CD14-positive monocyte (primary cell): ENCODE data around the gene BCL3. TPM values are rescaled to one million over a fixed set of nuclear protein-coding genes. Genes with fewer than 3 reads are reported as not detected.

Experiments used
- DNase-seq, 3 donors: peaks; one replicate each; pipeline ENCODE4 v3.0.0-alpha.2; 2011 to 2022
- H2AFZ ChIP-seq: 2 replicates; pipeline ENCODE4 v1.6.0; 2012; ENCODE audit warnings: mild to moderate bottlenecking, low read depth, low read length, inconsistent platforms; ENCODE audit not compliant: insufficient read depth, poor library complexity, severe bottlenecking
- H3K27ac ChIP-seq, 2 donors: 1 replicate in 1 of 2; 2 replicates in 1 of 2; pipeline ENCODE4 v1.5.1; 2012 to 2013; ENCODE audit warnings: low read length in 2 of 2, control low read depth in 1 of 2, inconsistent platforms in 1 of 2, low read depth in 1 of 2, mild to moderate bottlenecking in 1 of 2
- H3K27me3 ChIP-seq, 2 donors: one replicate each; pipeline versions ENCODE4 v1.6.0 to v1.6.1; 2011 to 2013; ENCODE audit warnings: low read length in 2 of 2; ENCODE audit not compliant: control insufficient read depth in 2 of 2, insufficient read depth in 2 of 2
- H3K36me3 ChIP-seq, 2 donors: replicated peaks in 1 of 2; 1 replicate in 1 of 2; 2 replicates in 1 of 2; pipeline versions ENCODE4 v1.5.1 to v1.6.1; 2012 to 2013; ENCODE audit warnings: low read length in 2 of 2, control low read depth in 1 of 2, inconsistent platforms in 1 of 2, mild to moderate bottlenecking in 1 of 2; ENCODE audit not compliant: insufficient read depth in 2 of 2, control insufficient read depth in 1 of 2
- H3K4me1 ChIP-seq, 2 donors: 1 replicate in 1 of 2; 2 replicates in 1 of 2; pipeline versions ENCODE4 v1.5.1 to v1.6.1; 2012 to 2013; ENCODE audit warnings: low read length in 2 of 2, control low read depth in 1 of 2, inconsistent platforms in 1 of 2, mild to moderate bottlenecking in 1 of 2, moderate library complexity in 1 of 2; ENCODE audit not compliant: insufficient read depth in 2 of 2, control insufficient read depth in 1 of 2
- H3K4me2 ChIP-seq: replicated peaks from 2 replicates; pipeline ENCODE3; 2012; ENCODE audit warnings: low read length, moderate library complexity, mild to moderate bottlenecking; ENCODE audit not compliant: poor library complexity, severe bottlenecking; ENCODE audit errors: extremely low read depth
- H3K4me3 ChIP-seq, 3 experiments: fragments of 200-600 bp in 1 of 3; sonication (generic) in 1 of 3; replicated peaks in 1 of 3; 1 replicate in 2 of 3; 2 replicates in 1 of 3; pipeline ENCODE4 v1.5.1; 2011 to 2013; ENCODE audit warnings: low read length in 3 of 3, mild to moderate bottlenecking in 3 of 3, control low read depth in 2 of 3, low read depth in 2 of 3, inconsistent platforms in 1 of 3, moderate library complexity in 1 of 3
- H3K79me2 ChIP-seq: 2 replicates; pipeline ENCODE4 v1.6.0; 2012; ENCODE audit warnings: mild to moderate bottlenecking, control low read depth, inconsistent platforms, low read length, moderate library complexity; ENCODE audit not compliant: insufficient read depth
- H3K9ac ChIP-seq: 2 replicates; pipeline ENCODE4 v1.6.0; 2017; ENCODE audit warnings: low read length, mild to moderate bottlenecking; ENCODE audit not compliant: insufficient read depth, poor library complexity, severe bottlenecking
- H3K9me3 ChIP-seq, 2 donors: replicated peaks in 1 of 2; 1 replicate in 1 of 2; 2 replicates in 1 of 2; pipeline versions ENCODE4 v1.5.1 to v1.6.1; 2012 to 2013; ENCODE audit warnings: low read length in 2 of 2, control low read depth in 1 of 2; ENCODE audit not compliant: control insufficient read depth in 1 of 2, insufficient read depth in 1 of 2
- H4K20me1 ChIP-seq: 2 replicates; pipeline ENCODE4 v1.6.0; 2012; ENCODE audit warnings: mild to moderate bottlenecking, low read length, control low read depth, moderate library complexity; ENCODE audit not compliant: insufficient read depth
- H3K27ac Mint-ChIP-seq, 7 donors: one replicate each; pipeline ENCODE4 v1.8.0; 2020; ENCODE audit warnings: mild to moderate bottlenecking in 7 of 7, mixed read lengths in 7 of 7, moderate library complexity in 6 of 7, inconsistent platforms in 2 of 7
- H3K27me3 Mint-ChIP-seq, 3 donors: one replicate each; pipeline ENCODE4 v1.8.0; 2021 to 2022; ENCODE audit warnings: low read depth in 3 of 3, mild to moderate bottlenecking in 3 of 3, mixed read lengths in 3 of 3, moderate library complexity in 3 of 3, inconsistent platforms in 1 of 3
- H3K36me3 Mint-ChIP-seq, 2 donors: one replicate each; pipeline ENCODE4 v1.8.0; 2020; ENCODE audit warnings: mixed read lengths in 2 of 2, inconsistent platforms in 1 of 2, mild to moderate bottlenecking in 1 of 2
- H3K4me1 Mint-ChIP-seq: one replicate; pipeline ENCODE4 v1.8.0; 2020; ENCODE audit warnings: mild to moderate bottlenecking, mixed read lengths
- H3K4me3 Mint-ChIP-seq, 2 donors: one replicate each; pipeline ENCODE4 v1.8.0; 2020; ENCODE audit warnings: mild to moderate bottlenecking in 2 of 2, mixed read lengths in 2 of 2, moderate library complexity in 1 of 2
- H3K9me3 Mint-ChIP-seq, 7 donors: one replicate each; pipeline ENCODE4 v1.8.0; 2020 to 2022; ENCODE audit warnings: mixed read lengths in 7 of 7, mild to moderate bottlenecking in 6 of 7, moderate library complexity in 6 of 7, inconsistent platforms in 2 of 7
- WGBS: methylation state at CpG from one replicate; pipeline ENCODE4 v1.1.5; 2013; ENCODE audit warnings: missing lambda C conversion rate; ENCODE audit not compliant: insufficient coverage; 5-methylcytosine and 5-hydroxymethylcytosine counted together
- intact Hi-C, 2 donors: fragments of 100-400 bp; cut with micrococcal nuclease; formaldehyde crosslinking; loops; one replicate each; pipeline versions ENCODE4 v1.15.0 to v1.15.1; 2023
- polyA plus RNA-seq, 3 donors: library from polyadenylated mRNA; depleted of rRNA in 1 of 3; unstranded in 2 of 3; stranded (reverse) in 1 of 3; fragments of 300-500 nt in 2 of 3; fragments of >200 nt in 1 of 3; fragmentation: Illumina TruSeq in 2 of 3; gene quantifications; 1 replicate in 2 of 3; 2 replicates in 1 of 3; pipeline ENCODE4 v1.2.3, GENCODE V29; 2012 to 2021
- TF ChIP-seq, protein P1 (sequence below): fragments of 200-600 bp; IDR thresholded peaks from one replicate; pipeline ENCODE4 v1.8.0; 2022; ENCODE audit warnings: antibody characterized with exemption, mild to moderate bottlenecking

BCL3 gene
- polyA plus RNA-seq, 3 donors: 18.7 to 160 (median 23.1) TPM

DNA sequence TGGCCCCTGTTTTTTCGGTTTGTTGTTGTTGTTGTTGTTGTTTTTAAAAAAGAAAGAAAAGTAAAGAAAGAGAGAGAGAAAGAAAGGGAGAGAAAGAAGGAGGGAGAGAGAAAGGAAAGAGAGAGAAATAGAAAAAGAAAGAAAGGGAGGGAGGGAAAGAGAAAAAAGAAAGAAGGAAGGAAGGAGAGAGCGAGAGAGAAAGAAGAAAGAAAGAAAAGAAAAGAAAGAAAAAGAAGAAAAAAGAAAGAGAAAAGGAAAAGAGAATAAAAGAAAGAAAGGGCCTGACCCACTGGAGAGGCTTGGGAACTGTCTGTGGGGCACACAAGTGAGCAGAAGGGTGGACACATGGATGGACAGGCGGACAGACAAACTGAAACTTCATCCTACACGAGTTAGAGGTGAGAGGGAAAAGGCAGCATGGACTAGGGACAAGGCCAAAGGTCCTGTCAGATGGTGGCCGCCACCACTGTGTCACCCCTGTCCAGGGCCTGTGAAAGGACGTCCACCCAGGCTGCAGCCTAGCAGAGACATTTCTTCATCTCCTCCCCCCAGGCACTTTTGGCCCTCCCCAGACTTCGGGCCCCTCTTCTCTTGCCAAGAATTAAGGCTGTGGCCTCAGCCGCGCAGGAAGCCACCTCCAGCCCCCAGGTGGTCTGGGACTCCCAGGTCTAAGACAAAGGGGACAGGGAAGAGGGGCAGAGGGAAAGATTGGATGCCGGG lies 51.3 kb downstream of the BCL3 start:
- no peak overlapping the region for H2AFZ ChIP-seq
- H3K4me1 ChIP-seq: peaks cover 3 to 5% of the 10 kb centered on the region in 2 donors
- no peak overlapping the region for H3K4me3 ChIP-seq
- no peak overlapping the region for H3K4me2 ChIP-seq
- 82% methylated on average over 5 of the region's 10 CpGs for WGBS
- peaks cover 0 to 11% (median 5%) of the 10 kb centered on the region in 7 donors for H3K9me3 Mint-ChIP-seq
- no peaks in the 10 kb centered on the region for H3K36me3 Mint-ChIP-seq
- H3K4me1 Mint-ChIP-seq: peaks cover 4% of the 10 kb centered on the region
- no peaks in the 10 kb centered on the region for H3K27me3 ChIP-seq
- H3K79me2 ChIP-seq: no peaks in the 10 kb centered on the region
- DNase-seq: no peak
- intact Hi-C loops: loop anchor here (1.0 kb wide), 1 partner anchor 45 kb away; no protein-coding TSS in a partner anchor
- H3K4me3 Mint-ChIP-seq: no peak overlapping the region
- TF ChIP-seq, protein P1, sequence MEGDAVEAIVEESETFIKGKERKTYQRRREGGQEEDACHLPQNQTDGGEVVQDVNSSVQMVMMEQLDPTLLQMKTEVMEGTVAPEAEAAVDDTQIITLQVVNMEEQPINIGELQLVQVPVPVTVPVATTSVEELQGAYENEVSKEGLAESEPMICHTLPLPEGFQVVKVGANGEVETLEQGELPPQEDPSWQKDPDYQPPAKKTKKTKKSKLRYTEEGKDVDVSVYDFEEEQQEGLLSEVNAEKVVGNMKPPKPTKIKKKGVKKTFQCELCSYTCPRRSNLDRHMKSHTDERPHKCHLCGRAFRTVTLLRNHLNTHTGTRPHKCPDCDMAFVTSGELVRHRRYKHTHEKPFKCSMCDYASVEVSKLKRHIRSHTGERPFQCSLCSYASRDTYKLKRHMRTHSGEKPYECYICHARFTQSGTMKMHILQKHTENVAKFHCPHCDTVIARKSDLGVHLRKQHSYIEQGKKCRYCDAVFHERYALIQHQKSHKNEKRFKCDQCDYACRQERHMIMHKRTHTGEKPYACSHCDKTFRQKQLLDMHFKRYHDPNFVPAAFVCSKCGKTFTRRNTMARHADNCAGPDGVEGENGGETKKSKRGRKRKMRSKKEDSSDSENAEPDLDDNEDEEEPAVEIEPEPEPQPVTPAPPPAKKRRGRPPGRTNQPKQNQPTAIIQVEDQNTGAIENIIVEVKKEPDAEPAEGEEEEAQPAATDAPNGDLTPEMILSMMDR: no peak
- H3K27ac Mint-ChIP-seq: peak overlapping the region in 1 of 7 donors; percentile 56
- H4K20me1 ChIP-seq: no peaks in the 10 kb centered on the region
- no peaks in the 10 kb centered on the region for H3K36me3 ChIP-seq
- H3K9me3 ChIP-seq: peaks cover 0 to 5% of the 10 kb centered on the region in 2 donors
- H3K27ac ChIP-seq: no peak overlapping the region
- peaks cover 2 to 11% (median 5%) of the 10 kb centered on the region in 3 donors for H3K27me3 Mint-ChIP-seq
- H3K9ac ChIP-seq: no peak overlapping the region

DNA sequence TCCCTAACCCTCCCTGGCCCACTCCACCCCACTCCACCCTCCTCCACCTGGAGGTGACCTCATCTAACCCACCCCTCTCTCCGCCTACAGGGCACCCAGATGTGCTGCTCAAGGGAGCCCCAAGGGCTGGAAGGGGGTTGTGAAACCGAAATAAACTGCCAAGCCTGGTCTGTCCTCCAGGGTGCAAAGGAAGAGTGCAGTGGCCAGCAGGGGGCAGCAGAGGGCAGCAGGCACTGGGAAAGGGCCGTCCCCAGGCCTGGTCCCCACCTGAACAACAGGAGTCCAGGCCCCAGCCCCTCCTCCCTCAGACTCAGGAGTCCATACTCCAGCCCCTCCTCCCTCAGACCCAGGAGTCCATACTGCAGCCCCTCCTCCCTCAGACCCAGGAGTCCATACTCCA lies 52.0 kb downstream of the BCL3 start:
- Mint-ChIP-seq H3K4me3 (no peak overlapping the region), H3K4me1 (peaks cover 4% of the 10 kb centered on the region), H3K9me3 (peaks cover 0 to 11% (median 5%) of the 10 kb centered on the region in 7 donors), H3K36me3 (no peaks in the 10 kb centered on the region), H3K27ac (no peak overlapping the region), H3K27me3 (peaks cover 2 to 11% (median 5%) of the 10 kb centered on the region in 3 donors)
- Histone ChIP-seq H3K27me3 (no peaks in the 10 kb centered on the region), H3K27ac (no peak overlapping the region), H3K9ac (no peak overlapping the region), H2AFZ (no peak overlapping the region), H3K4me3 (no peak overlapping the region), H3K4me2 (no peak overlapping the region), H4K20me1 (no peaks in the 10 kb centered on the region), H3K36me3 (no peaks in the 10 kb centered on the region), H3K9me3 (peaks cover 0 to 5% of the 10 kb centered on the region in 2 donors), H3K4me1 (peaks cover 3 to 5% of the 10 kb centered on the region in 2 donors), H3K79me2 (no peaks in the 10 kb centered on the region)
- DNase-seq: peak; percentile 76 to 82 (median 76)
- intact Hi-C loops: loop anchor here (1.0 kb wide), 1 partner anchor 44 kb away; no protein-coding TSS in a partner anchor
- WGBS: 0% methylated on average over 3 of the region's 3 CpGs
- TF ChIP-seq, protein P1: peak; percentile 81
